Activated naive CD8-positive, alpha-beta T cell treated with anti-CD3 and anti-CD28 coated beads, Interleukin-2, amount 50 U/mL, for 16 hours (primary cell): Measurements from ENCODE around the gene NEURL2.

Experiments used
- DNase-seq: peaks from one replicate; pipeline ENCODE4 v3.0.0-alpha.2; 2020; ENCODE audit warnings: low read depth, low spot score

Gene NEURL2

GRCh38 chr20:45873409-45874103 lies 17.5 kb downstream of the NEURL2 start:
- no peak for DNase-seq

- DNase-seq = no peak
Measured at GRCh38 chr20:45872626-45873025, 18.4 kb downstream of the NEURL2 start.

- DNase-seq = no peak
Measured at GRCh38 chr20:45867819-45868176, 23.2 kb downstream of the NEURL2 start.

- DNase-seq = no peak
Measured at GRCh38 chr20:45867136-45867818, 23.7 kb downstream of the NEURL2 start.

- DNase-seq = no peak
Measured at GRCh38 chr20:45866454-45866853, 24.6 kb downstream of the NEURL2 start.

- no peak for DNase-seq
Measured at GRCh38 chr20:45863543-45864470, 27.2 kb downstream of the NEURL2 start.

- no peak for DNase-seq
Measured at GRCh38 chr20:45861221-45862075, 29.6 kb downstream of the NEURL2 start.

- no peak for DNase-seq
Measured at GRCh38 chr20:45860560-45861220, 30.3 kb downstream of the NEURL2 start.

- DNase-seq = no peak
Measured at GRCh38 chr20:45859916-45860315, 31.1 kb downstream of the NEURL2 start.

GRCh38 chr20:45857882-45858216 lies 33.2 kb downstream of the NEURL2 start:
- no peak for DNase-seq

GRCh38 chr20:45857114-45857881 lies 33.7 kb downstream of the NEURL2 start, which contains the start of the genes ACOT8 and ZSWIM3:
ACOT8 (minus strand) TSS chr20:45857392; CDS start chr20:45857315, 77 bp downstream.
ZSWIM3 (plus strand) TSS chr20:45857614; CDS start chr20:45857826, 212 bp downstream.
- DNase-seq = peak; percentile 85

- no peak for DNase-seq
Measured at GRCh38 chr20:45853484-45853883, 37.5 kb downstream of the NEURL2 start.

GRCh38 chr20:45852326-45852725 lies 38.7 kb downstream of the NEURL2 start:
- DNase-seq = no peak

- no peak for DNase-seq
Measured at GRCh38 chr20:45851501-45851900, 39.5 kb downstream of the NEURL2 start.

GRCh38 chr20:45850926-45851325 lies 40.1 kb downstream of the NEURL2 start:
- DNase-seq = no peak

- no peak for DNase-seq
Measured at GRCh38 chr20:45850238-45850637, 40.8 kb downstream of the NEURL2 start.

GRCh38 chr20:45848969-45849582 lies 41.9 kb downstream of the NEURL2 start:
- DNase-seq = no peak

- no peak for DNase-seq
Measured at GRCh38 chr20:45848421-45848820, 42.6 kb downstream of the NEURL2 start.

GRCh38 chr20:45845452-45845851 lies 45.6 kb downstream of the NEURL2 start:
- no peak for DNase-seq

- DNase-seq = no peak
Measured at GRCh38 chr20:45843506-45843905, 47.5 kb downstream of the NEURL2 start.
